Measurements from ENCODE around the gene SORCS2. TPM values are rescaled to one million over a fixed set of nuclear protein-coding genes. Genes with fewer than 3 reads are reported as not detected.

SORCS2 gene
- total RNA-seq, 2 experiments from 2014 or later, result 0.03 TPM; not detected in 1

DNA sequence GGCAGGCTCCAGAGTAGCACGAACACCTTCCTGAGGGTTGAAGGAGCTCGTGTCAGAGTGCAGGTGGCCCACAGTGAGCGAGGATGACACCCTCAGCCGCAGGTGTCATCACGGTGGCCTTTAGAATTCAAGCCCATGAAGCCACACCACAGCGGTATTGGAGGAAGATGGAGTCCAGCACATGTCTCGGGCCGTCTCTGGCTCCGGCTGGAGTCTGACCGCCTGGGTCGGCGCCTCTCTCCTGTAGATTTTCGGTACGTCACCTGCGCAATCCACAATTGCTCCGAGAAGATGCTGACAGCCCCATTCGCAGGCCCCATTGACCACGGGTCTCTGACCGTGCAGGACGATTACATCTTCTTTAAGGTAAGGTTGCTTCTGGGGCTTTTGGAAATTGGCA, 471.8 kb downstream of the SORCS2 start:
- Histone ChIP-seq H3K4me1 (ENCODE audit: insufficient read depth, low read length, poor library complexity, severe bottlenecking) (no peaks in the 10 kb centered on the region), H3K79me2 (ENCODE audit: insufficient read depth, low read depth, low read length) (no peaks in the 10 kb centered on the region), H3K4me3 (ENCODE audit: low read depth, low read length, poor library complexity, severe bottlenecking) (no peak overlapping the region), H2AFZ (ENCODE audit: low read length) (no peak overlapping the region), H3K36me3 (ENCODE audit: insufficient read depth, low read length) (no peaks in the 10 kb centered on the region), H4K20me1 (ENCODE audit: insufficient read depth, low read length) (no peaks in the 10 kb centered on the region), H3K27ac (ENCODE audit: low read depth, low read length, poor library complexity, severe bottlenecking) (no peak overlapping the region), H3K9me2 (ENCODE audit: insufficient read depth, low read length) (no peaks in the 10 kb centered on the region), H3K9me3 (ENCODE audit: low read length) (no peaks in the 10 kb centered on the region), H3K4me2 (ENCODE audit: low read length) (no peak overlapping the region)
- no peak for TF ChIP-seq EZH2phosphoT487 (IDR thresholded peaks at IDR 0.05; ENCODE audit: borderline replicate concordance, low read depth, low read length)
- TF ChIP-seq, protein P1, sequence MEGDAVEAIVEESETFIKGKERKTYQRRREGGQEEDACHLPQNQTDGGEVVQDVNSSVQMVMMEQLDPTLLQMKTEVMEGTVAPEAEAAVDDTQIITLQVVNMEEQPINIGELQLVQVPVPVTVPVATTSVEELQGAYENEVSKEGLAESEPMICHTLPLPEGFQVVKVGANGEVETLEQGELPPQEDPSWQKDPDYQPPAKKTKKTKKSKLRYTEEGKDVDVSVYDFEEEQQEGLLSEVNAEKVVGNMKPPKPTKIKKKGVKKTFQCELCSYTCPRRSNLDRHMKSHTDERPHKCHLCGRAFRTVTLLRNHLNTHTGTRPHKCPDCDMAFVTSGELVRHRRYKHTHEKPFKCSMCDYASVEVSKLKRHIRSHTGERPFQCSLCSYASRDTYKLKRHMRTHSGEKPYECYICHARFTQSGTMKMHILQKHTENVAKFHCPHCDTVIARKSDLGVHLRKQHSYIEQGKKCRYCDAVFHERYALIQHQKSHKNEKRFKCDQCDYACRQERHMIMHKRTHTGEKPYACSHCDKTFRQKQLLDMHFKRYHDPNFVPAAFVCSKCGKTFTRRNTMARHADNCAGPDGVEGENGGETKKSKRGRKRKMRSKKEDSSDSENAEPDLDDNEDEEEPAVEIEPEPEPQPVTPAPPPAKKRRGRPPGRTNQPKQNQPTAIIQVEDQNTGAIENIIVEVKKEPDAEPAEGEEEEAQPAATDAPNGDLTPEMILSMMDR (conservative IDR thresholded peaks at IDR 0.05; ENCODE audit: low read length), result no peak
- BruUV-seq (replicated peaks), result no TSS peak
- POLR2A ChIA-PET, result no interaction called here
- intact Hi-C loops (cut with micrococcal nuclease; ENCODE audit: unreplicated experiment), result no loop called here
- CTCF ChIA-PET (ENCODE audit: unreplicated experiment), result no interaction called here
- no peak for DNase-seq (ENCODE audit: low spot score)

GRCh38 chr4:7665321-7665720, 473.0 kb downstream of the SORCS2 start:
- no peaks in the 10 kb centered on the region for H3K9me2 ChIP-seq (ENCODE audit: insufficient read depth, low read length)
- ChIA-PET POLR2A (no interaction called here), CTCF (ENCODE audit: unreplicated experiment) (no interaction called here)
- no peaks in the 10 kb centered on the region for H3K36me3 ChIP-seq (ENCODE audit: insufficient read depth, low read length)
- no peak overlapping the region for H3K4me3 ChIP-seq (ENCODE audit: low read depth, low read length, poor library complexity, severe bottlenecking)
- TF ChIP-seq EZH2phosphoT487 (IDR thresholded peaks at IDR 0.05; ENCODE audit: borderline replicate concordance, low read depth, low read length), result no peak
- TF ChIP-seq, protein P1 (conservative IDR thresholded peaks at IDR 0.05; ENCODE audit: low read length), result no peak
- no peaks in the 10 kb centered on the region for H3K4me1 ChIP-seq (ENCODE audit: insufficient read depth, low read length, poor library complexity, severe bottlenecking)
- no peaks in the 10 kb centered on the region for H3K9me3 ChIP-seq (ENCODE audit: low read length)
- no peak overlapping the region for H2AFZ ChIP-seq (ENCODE audit: low read length)
- BruUV-seq (replicated peaks), result no TSS peak
- no peaks in the 10 kb centered on the region for H4K20me1 ChIP-seq (ENCODE audit: insufficient read depth, low read length)
- H3K27ac ChIP-seq (ENCODE audit: low read depth, low read length, poor library complexity, severe bottlenecking), result no peak overlapping the region
- no peak overlapping the region for H3K4me2 ChIP-seq (ENCODE audit: low read length)
- intact Hi-C loops (cut with micrococcal nuclease; ENCODE audit: unreplicated experiment), result no loop called here
- no peaks in the 10 kb centered on the region for H3K79me2 ChIP-seq (ENCODE audit: insufficient read depth, low read depth, low read length)
- DNase-seq (ENCODE audit: low spot score), result no peak

- Histone ChIP-seq H3K9me2 (ENCODE audit: insufficient read depth, low read length) (no peaks in the 10 kb centered on the region), H3K79me2 (ENCODE audit: insufficient read depth, low read depth, low read length) (no peaks in the 10 kb centered on the region), H4K20me1 (ENCODE audit: insufficient read depth, low read length) (no peaks in the 10 kb centered on the region), H3K27ac (ENCODE audit: low read depth, low read length, poor library complexity, severe bottlenecking) (no peak overlapping the region), H3K36me3 (ENCODE audit: insufficient read depth, low read length) (no peaks in the 10 kb centered on the region), H2AFZ (ENCODE audit: low read length) (no peak overlapping the region), H3K4me1 (ENCODE audit: insufficient read depth, low read length, poor library complexity, severe bottlenecking) (no peaks in the 10 kb centered on the region), H3K9me3 (ENCODE audit: low read length) (no peaks in the 10 kb centered on the region), H3K4me2 (ENCODE audit: low read length) (no peak overlapping the region), H3K4me3 (ENCODE audit: low read depth, low read length, poor library complexity, severe bottlenecking) (no peak overlapping the region)
- TF ChIP-seq, protein P1 (conservative IDR thresholded peaks at IDR 0.05; ENCODE audit: low read length), result no peak
- TF ChIP-seq EZH2phosphoT487 (IDR thresholded peaks at IDR 0.05; ENCODE audit: borderline replicate concordance, low read depth, low read length), result no peak
- POLR2A ChIA-PET, result no interaction called here
- no peak for DNase-seq (ENCODE audit: low spot score)
- intact Hi-C loops (cut with micrococcal nuclease; ENCODE audit: unreplicated experiment), result no loop called here
- CTCF ChIA-PET (ENCODE audit: unreplicated experiment), result no interaction called here
- BruUV-seq (replicated peaks), result no TSS peak
Observed at GRCh38 chr4:7666011-7666410, 473.7 kb downstream of the SORCS2 start.

All from OCI-LY7 (cell line).